Breast epithelium (tissue), 3 donors: Measurements from ENCODE around the gene DSTYK.

ENCODE experiments used
- POLR2A ChIP-seq: fragments of 450-650 bp; IDR thresholded peaks from one replicate; pipeline ENCODE4 v1.6.1; 2016; ENCODE audit warnings: antibody characterized with exemption, mild to moderate bottlenecking, moderate library complexity
- TF ChIP-seq, protein P1 (sequence below), 3 donors: fragments of 450-650 bp; IDR thresholded peaks; one replicate each; pipeline ENCODE4 v1.5.1; 2016 to 2017; ENCODE audit warnings: antibody characterized with exemption in 3 of 3, mild to moderate bottlenecking in 3 of 3, moderate library complexity in 3 of 3

DNA sequence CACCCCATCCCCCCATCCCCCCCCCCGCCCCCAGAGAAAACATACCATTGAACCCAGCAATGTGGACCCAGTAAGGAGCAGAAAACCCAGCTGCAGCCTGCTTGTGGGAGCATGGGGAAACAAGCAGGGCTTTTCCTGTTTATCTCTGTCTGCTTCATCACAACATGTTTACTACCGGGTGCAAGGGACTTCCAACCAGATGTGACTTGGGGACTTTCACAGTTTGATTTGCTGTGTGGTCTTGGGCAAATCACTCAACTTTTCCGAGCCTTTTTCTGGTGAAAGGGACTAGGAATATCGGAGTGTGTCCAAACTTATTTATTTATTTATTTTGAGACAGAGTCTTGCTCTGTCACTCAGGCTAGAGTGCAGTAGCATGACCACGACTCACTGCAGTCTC lies 19.5 kb upstream of the DSTYK start:
- TF ChIP-seq, protein P1, sequence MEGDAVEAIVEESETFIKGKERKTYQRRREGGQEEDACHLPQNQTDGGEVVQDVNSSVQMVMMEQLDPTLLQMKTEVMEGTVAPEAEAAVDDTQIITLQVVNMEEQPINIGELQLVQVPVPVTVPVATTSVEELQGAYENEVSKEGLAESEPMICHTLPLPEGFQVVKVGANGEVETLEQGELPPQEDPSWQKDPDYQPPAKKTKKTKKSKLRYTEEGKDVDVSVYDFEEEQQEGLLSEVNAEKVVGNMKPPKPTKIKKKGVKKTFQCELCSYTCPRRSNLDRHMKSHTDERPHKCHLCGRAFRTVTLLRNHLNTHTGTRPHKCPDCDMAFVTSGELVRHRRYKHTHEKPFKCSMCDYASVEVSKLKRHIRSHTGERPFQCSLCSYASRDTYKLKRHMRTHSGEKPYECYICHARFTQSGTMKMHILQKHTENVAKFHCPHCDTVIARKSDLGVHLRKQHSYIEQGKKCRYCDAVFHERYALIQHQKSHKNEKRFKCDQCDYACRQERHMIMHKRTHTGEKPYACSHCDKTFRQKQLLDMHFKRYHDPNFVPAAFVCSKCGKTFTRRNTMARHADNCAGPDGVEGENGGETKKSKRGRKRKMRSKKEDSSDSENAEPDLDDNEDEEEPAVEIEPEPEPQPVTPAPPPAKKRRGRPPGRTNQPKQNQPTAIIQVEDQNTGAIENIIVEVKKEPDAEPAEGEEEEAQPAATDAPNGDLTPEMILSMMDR (IDR thresholded peaks at IDR 0.05) = no peak
- TF ChIP-seq POLR2A = no peak
